Ishikawa (cell line): ENCODE results near the gene CPM.

Source experiments
- CEBPB ChIP-seq: IDR thresholded peaks from 2 replicates; pipeline ENCODE4 v1.6.1; 2012
- CREB1 ChIP-seq: IDR thresholded peaks from 2 replicates; pipeline ENCODE4 v1.6.1; 2012; ENCODE audit warnings: low read depth
- EGR1 ChIP-seq: IDR thresholded peaks from 2 replicates; pipeline ENCODE4 v1.6.1; 2012
- EP300 ChIP-seq: IDR thresholded peaks from 2 replicates; pipeline ENCODE4 v1.6.1; 2012; ENCODE audit warnings: borderline replicate concordance
- FOXM1 ChIP-seq: IDR thresholded peaks from 2 replicates; pipeline ENCODE4 v1.6.1; 2012; ENCODE audit warnings: low read depth, borderline replicate concordance
- MAX ChIP-seq: IDR thresholded peaks from 2 replicates; pipeline ENCODE4 v1.6.1; 2012
- NFIC ChIP-seq: IDR thresholded peaks from 2 replicates; pipeline ENCODE4 v1.6.1; 2012
- RAD21 ChIP-seq: IDR thresholded peaks from 2 replicates; pipeline ENCODE4 v1.6.1; 2012; ENCODE audit warnings: low read depth
- TAF1 ChIP-seq: IDR thresholded peaks from 2 replicates; pipeline ENCODE4 v1.6.1; 2012; ENCODE audit warnings: low read depth, mild to moderate bottlenecking
- TCF12 ChIP-seq: IDR thresholded peaks from 2 replicates; pipeline ENCODE4 v1.6.1; 2012; ENCODE audit warnings: low read depth
- TEAD4 ChIP-seq: IDR thresholded peaks from 2 replicates; pipeline ENCODE4 v1.6.1; 2012
- USF1 ChIP-seq: IDR thresholded peaks from 2 replicates; pipeline ENCODE4 v1.6.1; 2012
- YY1 ChIP-seq: IDR thresholded peaks from 2 replicates; pipeline ENCODE4 v1.6.1; 2012; ENCODE audit warnings: low read depth
- ZBTB7A ChIP-seq: IDR thresholded peaks from 2 replicates; pipeline ENCODE4 v1.6.1; 2012; ENCODE audit warnings: low read depth
- TF ChIP-seq, protein P1 (sequence below): IDR thresholded peaks from 2 replicates; pipeline ENCODE4 v1.6.1; 2012; ENCODE audit warnings: low read depth, mild to moderate bottlenecking

Gene CPM

GRCh38 chr12:68842784-68843567, 90.0 kb downstream of the CPM start:
- TF ChIP-seq NFIC, result no peak
- no peak for TF ChIP-seq TCF12
- no peak for TF ChIP-seq CEBPB
- TF ChIP-seq ZBTB7A, result no peak
- no peak for TF ChIP-seq TAF1
- no peak for TF ChIP-seq YY1
- no peak for TF ChIP-seq USF1
- TF ChIP-seq EP300, result no peak
- no peak for TF ChIP-seq FOXM1
- no peak for TF ChIP-seq TEAD4
- TF ChIP-seq RAD21, result no peak
- no peak for TF ChIP-seq EGR1
- TF ChIP-seq CREB1, result no peak
- TF ChIP-seq, protein P1, sequence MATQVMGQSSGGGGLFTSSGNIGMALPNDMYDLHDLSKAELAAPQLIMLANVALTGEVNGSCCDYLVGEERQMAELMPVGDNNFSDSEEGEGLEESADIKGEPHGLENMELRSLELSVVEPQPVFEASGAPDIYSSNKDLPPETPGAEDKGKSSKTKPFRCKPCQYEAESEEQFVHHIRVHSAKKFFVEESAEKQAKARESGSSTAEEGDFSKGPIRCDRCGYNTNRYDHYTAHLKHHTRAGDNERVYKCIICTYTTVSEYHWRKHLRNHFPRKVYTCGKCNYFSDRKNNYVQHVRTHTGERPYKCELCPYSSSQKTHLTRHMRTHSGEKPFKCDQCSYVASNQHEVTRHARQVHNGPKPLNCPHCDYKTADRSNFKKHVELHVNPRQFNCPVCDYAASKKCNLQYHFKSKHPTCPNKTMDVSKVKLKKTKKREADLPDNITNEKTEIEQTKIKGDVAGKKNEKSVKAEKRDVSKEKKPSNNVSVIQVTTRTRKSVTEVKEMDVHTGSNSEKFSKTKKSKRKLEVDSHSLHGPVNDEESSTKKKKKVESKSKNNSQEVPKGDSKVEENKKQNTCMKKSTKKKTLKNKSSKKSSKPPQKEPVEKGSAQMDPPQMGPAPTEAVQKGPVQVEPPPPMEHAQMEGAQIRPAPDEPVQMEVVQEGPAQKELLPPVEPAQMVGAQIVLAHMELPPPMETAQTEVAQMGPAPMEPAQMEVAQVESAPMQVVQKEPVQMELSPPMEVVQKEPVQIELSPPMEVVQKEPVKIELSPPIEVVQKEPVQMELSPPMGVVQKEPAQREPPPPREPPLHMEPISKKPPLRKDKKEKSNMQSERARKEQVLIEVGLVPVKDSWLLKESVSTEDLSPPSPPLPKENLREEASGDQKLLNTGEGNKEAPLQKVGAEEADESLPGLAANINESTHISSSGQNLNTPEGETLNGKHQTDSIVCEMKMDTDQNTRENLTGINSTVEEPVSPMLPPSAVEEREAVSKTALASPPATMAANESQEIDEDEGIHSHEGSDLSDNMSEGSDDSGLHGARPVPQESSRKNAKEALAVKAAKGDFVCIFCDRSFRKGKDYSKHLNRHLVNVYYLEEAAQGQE, result no peak
- no peak for TF ChIP-seq MAX

GRCh38 chr12:68842123-68842522, 90.8 kb downstream of the CPM start:
- no peak for TF ChIP-seq CREB1
- TF ChIP-seq TAF1, result no peak

GRCh38 chr12:68841717-68842116, 91.3 kb downstream of the CPM start:
- TF ChIP-seq CREB1 (no peak), ZBTB7A (no peak), TCF12 (no peak), TAF1 (no peak), TEAD4 (no peak), FOXM1 (no peak), CEBPB (no peak), EGR1 (no peak), YY1 (no peak), NFIC (no peak)

GRCh38 chr12:68839183-68840147, 93.5 kb downstream of the CPM start:
- TF ChIP-seq TEAD4, result no peak
- TF ChIP-seq USF1, result no peak
- TF ChIP-seq TCF12, result no peak
- no peak for TF ChIP-seq YY1
- no peak for TF ChIP-seq MAX
- TF ChIP-seq, protein P1, result no peak
- TF ChIP-seq TAF1, result no peak

DNA sequence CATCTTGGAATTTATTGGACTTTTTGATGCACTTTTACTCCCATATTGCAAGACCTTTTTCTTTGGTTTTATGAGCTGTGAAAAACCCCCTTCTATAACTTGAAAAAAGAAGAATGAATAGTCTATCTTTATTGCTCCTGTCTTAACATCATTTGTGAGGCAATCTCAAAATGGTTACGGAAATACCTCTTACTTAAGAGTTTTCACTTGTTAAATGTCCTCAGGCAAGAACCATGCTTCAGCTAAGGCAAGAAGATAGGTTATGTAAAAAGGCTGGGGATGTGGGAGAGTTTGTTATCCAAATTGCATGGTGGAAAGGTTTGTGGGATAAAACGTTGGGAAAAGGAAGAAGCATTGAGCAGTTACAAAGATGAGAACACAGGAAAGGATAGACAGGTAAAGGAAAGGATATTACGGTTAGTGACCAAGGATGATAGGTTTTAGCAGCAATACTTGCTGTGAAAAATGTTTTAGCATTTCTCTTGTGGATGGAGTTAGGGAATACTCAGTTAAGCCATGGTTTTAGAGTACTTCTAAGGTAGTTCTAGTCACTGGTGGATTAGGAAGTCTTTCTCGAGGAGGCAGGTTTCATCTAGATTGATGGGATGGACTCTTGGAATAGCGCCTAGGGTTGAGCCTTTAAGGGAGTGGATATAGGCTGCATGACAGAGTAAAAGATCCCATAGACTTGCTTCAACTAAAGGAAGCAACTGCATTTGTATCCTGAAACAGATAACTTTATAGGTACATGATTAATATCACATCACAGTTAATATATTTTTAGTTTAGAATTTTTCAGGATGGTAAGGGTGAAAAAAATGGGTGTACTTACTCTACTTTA, 94.7 kb downstream of the CPM start:
- TF ChIP-seq EP300, result no peak
- TF ChIP-seq FOXM1, result no peak
- TF ChIP-seq TCF12, result no peak
- TF ChIP-seq, protein P1, result no peak
- TF ChIP-seq EGR1, result no peak
- TF ChIP-seq CREB1, result no peak
- no peak for TF ChIP-seq RAD21
- TF ChIP-seq NFIC, result no peak
- no peak for TF ChIP-seq CEBPB
- no peak for TF ChIP-seq TAF1
- TF ChIP-seq TEAD4, result no peak
- no peak for TF ChIP-seq USF1
- no peak for TF ChIP-seq YY1
